Stimulated activated CD4-positive, alpha-beta T cell treated with anti-CD3 and anti-CD28 coated beads, TNF-alpha, amount 100 ng/mL, for 1 hour (primary cell): ENCODE data around the gene ACVR2B.

Experiments used
- DNase-seq, 3 donors: peaks; one replicate each; pipeline ENCODE4 v3.0.0-alpha.2; 2020; ENCODE audit warnings: low read depth in 3 of 3, low spot score in 1 of 3

The ACVR2B gene

DNA sequence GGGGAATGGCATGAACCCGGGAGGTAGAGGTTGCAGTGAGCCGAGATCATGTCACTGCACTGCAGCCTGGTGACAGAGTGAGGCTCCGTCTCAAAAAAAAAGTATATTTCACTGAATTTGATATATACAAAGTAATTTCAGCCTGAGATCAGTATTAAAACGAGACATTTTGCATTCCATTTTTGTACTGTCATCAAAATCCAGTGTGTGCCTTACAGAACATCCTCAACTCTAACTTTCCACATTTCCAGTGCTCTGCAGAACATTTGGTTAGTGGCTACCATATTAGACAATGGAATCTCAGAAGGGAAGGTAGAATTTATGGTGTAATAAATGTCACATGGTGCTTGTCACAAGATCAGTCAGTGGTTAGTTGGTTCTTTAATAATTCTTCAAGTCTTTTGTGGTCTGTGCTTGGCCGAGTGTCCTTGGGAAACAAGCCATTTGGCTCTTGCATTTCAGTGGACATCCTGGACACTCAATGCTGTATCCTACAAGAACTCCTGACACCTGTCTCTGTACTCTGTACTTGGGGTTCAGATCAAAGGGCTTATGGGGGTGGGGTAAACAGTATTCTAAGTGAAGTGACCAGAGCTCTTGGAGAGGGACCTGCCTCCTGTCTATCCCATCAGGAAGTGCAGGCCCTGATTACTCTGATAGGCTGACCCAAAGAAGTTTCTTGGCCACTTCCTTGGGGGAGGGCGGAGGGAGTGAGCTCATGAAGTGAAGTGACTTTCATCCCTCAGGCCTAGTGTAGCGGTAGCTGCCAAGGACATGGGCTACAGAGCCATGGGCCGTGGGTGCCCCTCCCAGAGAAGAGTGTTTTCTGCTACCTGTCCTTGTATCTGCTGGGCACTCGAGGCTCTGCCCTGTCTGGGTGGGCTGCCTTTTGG, 3.7 kb downstream of the ACVR2B start:
- DNase-seq: no peak

DNA sequence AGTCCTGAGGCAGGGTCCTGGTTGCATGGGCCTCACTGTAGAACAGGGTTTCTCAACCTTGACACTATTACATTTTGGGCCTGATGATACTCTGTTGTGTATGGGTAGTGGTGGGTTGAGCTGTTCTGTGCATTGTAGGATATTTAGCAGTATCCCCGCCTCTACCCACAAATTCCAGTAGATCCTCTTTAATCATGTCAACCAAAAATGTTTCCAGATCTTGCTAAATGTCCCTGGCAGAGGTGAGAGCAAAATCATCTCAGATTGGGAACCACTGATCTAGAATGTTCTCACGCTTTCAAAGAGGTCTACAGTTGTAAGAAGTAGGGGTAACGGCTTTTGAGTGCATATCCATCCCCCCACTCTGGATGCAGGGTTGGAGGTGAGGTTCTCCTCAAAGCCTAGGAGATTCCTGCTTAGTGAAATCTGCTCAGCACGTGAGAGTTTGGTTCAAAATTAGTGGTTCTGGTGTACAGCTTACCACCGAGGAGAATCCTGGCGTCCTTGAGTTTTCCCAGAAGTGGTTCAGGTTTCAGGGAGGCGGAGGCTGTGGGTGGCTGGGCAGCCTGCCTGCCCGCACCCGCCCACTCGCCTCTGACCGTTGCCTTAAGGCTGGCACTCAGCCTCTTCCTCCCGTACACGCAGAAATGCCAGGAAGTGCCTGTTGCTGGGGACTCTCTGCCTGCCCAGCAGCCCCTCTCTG, 5.3 kb downstream of the ACVR2B start:
- DNase-seq: no peak

DNA sequence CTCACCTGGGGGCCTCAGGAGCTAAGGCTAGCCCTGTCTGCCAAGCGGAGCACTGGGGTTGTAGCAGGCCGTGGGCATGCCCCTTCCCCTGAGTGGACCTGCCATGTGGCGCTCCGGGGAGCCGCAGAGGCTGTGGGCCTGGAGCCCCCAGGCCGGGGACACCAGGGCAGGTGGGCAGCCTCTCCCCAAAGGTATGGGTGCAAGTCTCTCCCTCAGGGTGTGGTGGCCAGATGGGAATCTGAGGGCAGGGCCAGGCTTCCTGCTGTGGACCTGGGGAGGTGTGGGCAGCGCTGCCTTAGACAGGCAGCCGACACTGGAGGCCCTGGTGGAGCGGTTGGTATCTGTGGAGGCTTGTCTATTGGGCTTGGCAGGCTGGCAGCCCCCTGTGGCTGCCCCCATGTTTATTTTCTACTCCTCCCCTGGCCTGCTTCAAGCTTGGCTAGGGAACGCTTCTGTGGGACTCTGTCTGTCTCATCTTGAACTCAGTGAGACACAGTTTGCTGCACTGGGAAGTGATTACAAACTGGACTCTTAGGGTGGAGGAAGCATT, 5.9 kb downstream of the ACVR2B start:
- no peak for DNase-seq

DNA sequence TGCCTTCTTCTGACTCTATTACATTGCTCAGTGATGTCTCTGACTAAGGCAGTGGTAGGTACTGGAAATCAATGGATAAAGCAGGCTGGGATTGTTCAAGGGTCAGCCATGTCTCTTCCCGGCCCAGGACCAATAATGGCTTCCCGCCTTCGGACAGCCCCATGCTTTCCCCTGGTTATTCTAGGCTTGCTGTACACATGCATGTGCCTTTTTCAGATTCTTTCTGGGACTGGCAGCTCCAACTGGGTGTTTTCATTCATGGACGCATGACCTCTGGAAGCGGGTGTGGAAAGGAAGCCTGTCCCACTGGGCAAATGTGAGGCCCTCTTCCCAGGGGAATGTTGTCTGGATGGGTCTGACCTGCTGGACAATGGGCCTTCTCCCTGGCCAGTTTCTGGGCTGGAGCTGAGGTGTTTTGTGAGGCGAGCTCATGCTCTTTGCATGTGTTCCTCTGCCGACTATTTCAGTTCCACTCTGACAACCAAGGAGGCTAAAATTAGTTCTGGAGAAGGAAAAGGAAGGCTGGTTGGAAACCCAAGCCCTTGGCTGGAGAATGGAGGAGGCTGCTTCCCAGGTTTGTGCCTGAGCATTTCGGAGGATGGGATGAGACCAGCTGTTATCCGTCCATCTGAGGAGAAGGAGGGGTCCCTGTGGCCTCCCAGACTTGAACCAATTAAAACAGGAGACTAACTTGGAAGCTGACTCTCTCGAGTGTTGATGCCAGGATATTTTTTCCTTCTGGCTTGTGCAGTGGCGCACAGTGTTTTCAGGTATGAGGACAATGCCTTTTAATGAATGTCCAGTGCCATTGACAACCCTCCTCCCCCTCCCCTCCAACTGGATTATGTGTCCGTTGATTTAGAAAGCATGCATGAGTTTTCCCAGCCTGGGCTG, 6.9 kb downstream of the ACVR2B start:
- DNase-seq: no peak

DNA sequence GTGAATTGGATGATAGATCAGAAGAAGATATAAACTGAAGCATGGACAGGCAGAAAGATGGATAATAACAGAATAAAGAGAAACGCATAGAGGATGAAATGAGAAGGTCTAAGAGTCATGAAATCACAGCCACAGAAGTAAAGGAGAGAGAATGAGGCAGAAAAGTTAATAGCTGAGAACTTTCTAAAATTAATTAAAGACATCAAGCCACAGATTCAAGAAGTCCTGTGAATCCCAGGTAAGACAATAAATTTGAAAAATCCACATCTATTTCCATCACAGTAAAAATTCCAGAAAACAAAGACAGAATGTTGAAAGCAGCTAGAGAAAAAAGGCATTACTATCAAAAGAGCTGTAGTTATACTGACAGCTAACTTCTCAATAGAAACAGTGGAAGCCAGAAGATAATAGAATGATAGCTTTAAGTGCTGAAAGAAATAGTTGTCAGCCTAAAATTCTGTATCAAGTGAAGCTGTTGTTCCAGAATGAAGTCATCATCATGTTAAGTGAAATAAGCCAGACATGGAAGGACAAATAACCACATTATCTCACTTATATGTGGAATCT, 12.0 kb downstream of the ACVR2B start:
- no peak for DNase-seq

DNA sequence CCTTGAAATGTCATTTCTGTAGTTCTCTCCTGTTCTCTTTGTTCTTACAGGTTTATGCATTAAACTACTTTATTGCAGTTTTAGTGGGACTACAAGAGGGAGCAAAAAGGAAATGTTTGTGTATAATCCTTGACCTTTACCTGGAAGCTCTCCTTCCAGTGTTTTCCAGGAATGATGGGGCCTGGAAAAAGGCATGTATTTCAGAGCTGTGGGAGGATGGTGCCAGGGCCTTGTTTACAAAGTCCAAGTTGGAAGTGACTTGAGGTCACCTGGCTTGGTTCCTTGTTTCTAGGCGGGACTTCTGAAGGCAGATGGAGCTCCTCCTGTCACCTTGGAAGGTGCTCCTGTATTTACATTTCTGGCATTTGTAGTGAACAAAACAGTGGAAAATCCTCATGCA, 15.1 kb downstream of the ACVR2B start:
- DNase-seq: no peak

DNA sequence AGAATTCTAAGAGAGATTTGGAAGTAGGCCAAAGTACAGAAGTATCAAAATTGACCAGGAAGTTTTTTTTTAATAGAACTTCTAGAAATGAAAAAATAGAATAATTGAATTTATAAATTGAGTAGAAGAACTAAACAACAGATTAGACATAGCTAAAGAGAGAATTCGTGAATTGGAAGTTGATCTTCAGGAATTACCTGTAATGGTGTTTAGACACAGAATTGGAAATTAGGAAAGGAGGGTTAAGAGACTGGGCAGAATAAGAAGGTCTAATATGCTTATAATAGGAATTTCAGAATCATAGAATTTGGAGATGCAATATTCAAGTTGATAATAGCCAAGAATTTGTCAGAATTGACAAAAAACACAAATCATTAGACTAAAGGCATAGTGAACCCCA, 16.2 kb downstream of the ACVR2B start:
- DNase-seq: no peak

DNA sequence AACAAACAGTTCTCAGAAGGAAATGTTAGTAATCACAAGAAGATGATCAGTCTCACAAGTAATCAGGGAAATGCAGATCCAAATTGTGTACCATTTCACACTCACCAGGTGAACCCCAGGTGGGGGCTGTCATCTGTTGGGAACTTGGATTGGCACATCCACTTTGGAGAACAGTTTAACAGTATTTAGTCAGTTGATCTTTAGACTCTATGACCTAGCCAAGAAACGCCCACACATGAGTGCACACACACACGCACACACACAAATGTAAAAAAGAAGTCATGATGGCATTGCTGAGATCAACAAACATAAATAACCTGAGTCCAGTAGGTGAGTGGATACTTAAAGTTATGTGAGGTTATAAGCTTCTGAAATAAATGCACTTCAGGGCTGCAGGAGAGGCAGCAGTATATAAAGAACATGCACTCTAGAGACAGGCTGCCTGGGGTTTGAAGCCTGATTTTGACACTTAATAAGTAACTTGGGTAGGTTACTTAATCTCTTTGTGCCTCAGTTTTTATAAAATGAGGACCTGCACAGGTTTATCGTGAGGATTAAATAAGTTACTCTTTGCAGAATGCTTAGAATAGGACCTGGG, 17.7 kb downstream of the ACVR2B start:
- no peak for DNase-seq

DNA sequence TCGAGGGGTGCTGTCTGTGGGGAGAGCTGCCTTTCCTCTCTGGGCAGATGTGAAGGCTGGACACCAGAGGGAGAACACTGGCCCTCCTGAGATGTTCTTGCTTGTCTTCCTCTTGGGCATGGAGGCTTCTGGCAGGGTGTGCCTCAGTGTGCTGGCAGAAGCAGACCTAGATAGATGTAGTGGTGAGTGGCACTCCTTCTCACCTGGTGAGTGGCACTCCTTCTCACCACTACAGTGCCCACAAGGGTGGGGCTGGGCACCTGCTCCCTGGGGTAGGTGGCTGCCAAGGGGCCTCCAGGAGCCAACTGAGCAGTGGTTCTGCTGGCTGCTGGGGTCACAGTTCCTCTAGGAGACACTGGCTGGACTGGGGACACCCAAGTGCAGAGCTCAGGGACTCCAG, 18.7 kb downstream of the ACVR2B start:
- DNase-seq: no peak

DNA sequence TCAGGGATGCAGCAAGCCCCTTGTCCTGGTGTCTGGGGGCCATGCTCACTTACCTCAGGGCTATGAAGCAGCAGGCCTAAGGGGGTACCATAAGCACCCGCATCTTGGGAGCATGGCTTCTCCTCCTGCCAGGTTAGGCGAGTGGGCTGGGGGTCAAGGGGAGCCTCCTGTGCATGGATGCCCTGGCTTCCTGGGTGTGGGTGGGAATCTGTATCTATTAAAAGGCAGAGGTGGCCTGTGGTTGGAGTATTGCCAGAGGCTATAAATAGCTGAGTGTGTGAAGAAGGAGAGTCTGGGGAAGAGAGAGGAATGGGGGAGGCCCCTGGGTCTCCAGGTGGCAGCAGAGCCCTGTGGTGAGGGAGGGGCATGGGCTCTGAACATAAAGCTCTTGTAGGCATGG, 19.5 kb downstream of the ACVR2B start:
- no peak for DNase-seq

DNA sequence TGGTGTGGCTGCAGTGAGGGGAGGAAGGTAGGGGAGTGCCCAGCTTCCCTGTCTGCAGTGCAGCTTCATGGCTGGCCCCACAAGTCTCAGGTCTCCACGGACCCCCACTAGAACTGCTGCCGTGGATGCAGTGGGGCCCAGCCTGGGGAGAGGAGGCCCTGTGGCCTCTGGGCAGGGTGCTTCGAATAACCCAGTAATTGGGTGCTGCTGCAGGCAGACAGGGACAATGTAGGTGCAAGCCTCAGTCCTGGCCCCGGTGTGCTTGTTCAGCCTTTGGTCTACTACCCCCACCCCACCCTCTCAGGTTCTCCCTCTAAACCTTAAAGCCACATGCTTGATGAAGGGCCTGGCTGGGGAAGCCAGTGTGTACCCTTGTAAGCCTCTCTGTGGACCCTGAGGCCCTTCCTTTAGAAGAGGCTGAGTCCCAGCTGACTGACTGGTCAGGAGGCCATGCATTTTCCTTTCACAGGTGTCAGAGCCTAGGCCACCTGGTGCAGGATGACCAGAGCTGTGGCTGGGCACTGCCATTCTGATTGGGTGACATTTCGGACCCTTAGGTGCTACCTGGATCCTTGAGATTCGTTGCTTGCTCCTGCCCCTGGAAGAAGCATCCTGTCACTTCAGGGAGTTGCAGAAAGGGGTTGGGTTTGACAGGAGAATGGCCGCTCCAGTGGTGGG, 21.4 kb downstream of the ACVR2B start:
- no peak for DNase-seq

DNA sequence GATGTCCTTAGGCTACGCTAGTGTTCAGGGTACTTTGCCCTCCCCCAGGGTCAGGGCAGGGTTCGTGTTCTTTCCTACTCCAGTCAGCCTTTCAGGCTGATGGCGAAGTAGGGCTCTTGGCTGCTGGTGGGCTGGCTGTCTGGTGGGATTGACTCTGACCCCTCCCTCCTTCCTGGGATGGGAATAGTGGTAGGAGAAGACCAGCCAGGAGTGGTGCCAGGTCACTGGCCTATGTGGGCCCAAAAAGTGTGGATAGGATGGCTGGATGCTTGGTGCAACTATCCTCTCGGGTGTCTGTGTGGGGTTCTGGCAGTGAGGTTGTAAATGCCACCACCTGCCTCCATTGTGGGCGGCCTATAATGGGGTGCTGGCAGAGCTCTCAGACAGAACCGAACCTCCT, 22.0 kb downstream of the ACVR2B start:
- no peak for DNase-seq

DNA sequence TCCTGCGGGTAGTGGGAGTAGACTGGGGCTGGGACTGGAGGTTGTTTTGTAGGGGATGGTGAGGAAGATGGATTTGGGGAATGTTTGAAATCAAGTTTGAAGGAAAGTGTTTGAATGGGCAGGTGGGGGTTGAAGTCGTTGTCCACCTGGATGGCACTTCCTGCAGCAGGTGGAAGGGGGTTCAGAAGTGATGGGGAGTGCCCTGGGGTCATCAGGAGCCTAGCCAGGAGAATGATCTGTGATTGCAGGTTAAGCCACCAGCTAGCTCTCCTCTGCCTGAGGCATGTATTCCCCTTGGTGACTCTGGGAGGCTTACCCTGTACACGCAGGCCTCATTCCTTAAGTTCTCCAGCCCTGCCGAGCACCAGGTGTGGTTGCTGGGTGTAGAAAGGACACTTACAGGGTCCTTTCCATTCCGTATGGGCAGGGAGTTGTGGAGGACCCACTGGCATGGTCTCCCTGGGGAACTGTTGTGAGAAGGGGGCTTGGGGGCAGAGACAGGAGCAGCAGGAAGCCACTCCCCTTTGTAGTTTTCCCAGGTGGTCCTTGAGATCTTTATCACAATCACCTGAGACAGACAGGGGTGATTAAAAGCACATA, 22.6 kb downstream of the ACVR2B start:
- no peak for DNase-seq

DNA sequence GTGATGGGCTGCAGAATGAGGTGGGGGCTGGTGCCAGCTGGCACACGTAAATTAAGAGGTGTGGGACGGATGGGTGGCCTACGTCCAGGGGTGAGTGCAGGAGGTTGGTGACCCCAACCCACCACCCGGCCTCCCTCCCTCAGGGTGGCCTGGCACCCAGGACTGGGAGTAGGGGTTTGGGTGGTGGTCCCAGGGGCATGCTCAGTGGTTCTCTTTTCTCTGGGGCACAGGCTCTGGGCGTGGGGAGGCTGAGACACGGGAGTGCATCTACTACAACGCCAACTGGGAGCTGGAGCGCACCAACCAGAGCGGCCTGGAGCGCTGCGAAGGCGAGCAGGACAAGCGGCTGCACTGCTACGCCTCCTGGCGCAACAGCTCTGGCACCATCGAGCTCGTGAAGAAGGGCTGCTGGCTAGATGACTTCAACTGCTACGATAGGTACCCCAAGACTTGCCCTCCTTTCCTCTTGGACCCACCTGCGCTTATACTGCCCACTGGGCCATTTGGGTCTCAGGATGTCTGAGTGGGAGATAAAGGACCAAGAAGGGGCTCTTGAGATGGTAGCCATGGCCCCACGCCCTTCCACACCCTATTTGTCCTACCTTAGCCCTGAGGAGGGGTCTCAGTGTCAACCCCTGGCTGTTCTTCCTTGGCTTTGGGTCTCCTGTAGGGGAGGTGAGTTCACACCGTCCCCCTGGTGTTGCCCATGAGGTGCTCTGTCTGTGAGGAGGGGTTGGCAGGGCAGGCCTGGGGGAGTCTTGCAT, 23.5 kb downstream of the ACVR2B start:
- no peak for DNase-seq

DNA sequence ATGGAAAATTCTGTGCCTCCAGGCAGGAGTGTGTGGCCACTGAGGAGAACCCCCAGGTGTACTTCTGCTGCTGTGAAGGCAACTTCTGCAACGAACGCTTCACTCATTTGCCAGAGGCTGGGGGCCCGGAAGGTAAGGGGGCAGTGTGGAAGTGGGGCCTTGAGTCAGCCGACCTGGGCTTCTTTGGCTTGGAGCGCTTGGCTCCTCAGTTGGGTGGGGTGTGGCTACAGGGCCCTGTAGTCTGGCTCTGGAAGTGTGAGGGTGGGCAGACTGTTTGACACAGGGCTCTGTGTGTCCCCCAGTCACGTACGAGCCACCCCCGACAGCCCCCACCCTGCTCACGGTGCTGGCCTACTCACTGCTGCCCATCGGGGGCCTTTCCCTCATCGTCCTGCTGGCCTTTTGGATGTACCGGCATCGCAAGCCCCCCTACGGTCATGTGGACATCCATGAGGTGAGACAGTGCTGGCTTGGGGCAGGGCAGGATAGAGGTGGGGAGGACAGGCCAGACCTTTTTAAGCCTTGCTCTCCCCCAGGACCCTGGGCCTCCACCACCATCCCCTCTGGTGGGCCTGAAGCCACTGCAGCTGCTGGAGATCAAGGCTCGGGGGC, 24.3 kb downstream of the ACVR2B start:
- DNase-seq: no peak

DNA sequence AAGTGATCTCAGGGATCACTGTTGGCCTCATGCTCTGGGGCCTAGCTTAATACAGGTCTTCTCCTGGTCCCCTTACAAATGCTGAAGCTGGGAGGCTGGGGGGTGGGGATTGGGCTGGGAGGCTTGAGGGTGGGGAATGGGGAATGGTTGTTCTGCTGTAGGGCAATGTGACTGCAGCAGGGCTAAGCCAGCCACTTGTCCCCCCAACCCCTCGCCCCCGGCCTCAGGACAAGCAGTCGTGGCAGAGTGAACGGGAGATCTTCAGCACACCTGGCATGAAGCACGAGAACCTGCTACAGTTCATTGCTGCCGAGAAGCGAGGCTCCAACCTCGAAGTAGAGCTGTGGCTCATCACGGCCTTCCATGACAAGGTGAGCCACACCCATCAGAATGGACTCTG, 25.2 kb downstream of the ACVR2B start:
- DNase-seq: no peak

DNA sequence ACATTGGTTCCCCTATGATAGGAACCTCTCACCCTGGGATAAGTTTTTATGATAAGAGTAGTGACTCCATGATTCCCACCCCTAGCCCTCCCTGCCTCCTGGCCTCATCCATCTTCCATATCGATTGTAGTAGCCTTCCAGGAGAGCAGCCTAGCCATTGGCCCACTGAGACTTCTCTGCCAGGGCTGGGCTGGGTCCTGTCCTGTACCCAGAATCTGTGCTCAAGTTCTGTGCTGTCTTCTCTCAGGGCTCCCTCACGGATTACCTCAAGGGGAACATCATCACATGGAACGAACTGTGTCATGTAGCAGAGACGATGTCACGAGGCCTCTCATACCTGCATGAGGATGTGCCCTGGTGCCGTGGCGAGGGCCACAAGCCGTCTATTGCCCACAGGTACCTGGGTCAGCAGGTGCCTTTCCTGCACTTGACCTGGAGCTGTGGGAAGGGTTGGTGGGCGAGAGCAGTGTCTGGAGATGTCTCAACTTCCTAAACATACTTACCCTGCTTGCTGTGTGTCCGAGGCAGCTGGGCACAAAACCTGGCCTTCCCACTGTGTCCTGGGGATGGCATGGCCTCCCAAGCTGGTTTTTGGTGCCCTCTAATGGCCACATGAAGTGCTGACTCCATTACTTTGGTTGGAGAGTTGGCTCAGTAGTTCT, 25.9 kb downstream of the ACVR2B start:
- peak in 2 of 3 donors; percentile 8 to 13 for DNase-seq

DNA sequence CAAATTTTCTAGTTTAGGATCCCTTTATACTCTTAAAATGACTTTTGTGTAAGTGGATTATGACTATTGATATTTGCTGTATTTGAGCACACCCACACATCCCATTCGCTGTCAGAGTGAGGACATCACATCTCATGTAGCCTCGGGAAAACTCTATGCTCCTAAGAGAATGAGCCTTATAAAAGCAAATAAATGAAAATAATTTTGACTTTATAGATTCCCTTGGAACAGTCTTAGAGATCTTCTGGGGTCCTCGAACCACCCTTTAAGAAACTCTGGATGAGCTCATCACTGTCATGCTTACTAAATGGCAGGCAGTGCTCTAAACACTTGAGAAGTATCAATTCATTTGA, 26.4 kb downstream of the ACVR2B start:
- no peak for DNase-seq
